ENCODE results near the gene HRNR.

Gene HRNR

DNA sequence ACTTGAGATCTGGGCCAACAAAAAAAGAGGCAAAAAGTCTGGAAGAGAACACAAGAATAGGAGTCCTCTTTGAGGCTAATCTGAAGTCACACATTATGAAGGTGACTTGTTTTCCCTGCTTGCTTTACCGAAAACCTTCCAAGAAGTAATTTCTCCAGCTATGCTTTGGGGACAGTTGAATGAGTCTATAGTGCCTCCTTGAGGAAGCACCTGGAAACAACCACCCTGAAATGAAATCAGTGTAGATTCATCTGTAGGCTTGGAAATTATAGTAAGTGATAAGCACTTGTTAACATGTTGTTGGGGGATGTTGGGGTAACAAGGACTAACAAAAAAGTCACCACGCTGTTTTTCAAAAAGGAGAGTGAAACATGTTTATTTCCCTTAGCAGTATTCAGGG is 41.6 kb downstream of the HRNR start:
- DNase-seq (ENCODE audit: extremely low spot score), result no peak
- POLR2A ChIA-PET, result no interaction called here
- CTCF ChIA-PET, result interaction anchor here (0.5 to 7.3 kb wide), 6 partner anchors 8 to 276 kb away, joined by 3 to 64 read pairs (median 4); no protein-coding TSS in a partner anchor
- TF ChIP-seq LEF1 (IDR thresholded peaks at IDR 0.05; ENCODE audit: borderline replicate concordance) (no peak), BHLHE40 (IDR thresholded peaks at IDR 0.05; ENCODE audit: borderline replicate concordance) (no peak), L3MBTL2 (conservative IDR thresholded peaks at IDR 0.05) (no peak), ZNF384 (IDR thresholded peaks at IDR 0.05) (no peak), TARDBP (IDR thresholded peaks at IDR 0.05) (no peak), FOXM1 (IDR thresholded peaks at IDR 0.05; ENCODE audit: borderline replicate concordance) (no peak), HDGF (IDR thresholded peaks at IDR 0.05; ENCODE audit: borderline replicate concordance) (no peak), FOXK2 (IDR thresholded peaks at IDR 0.05) (no peak), ARNT (IDR thresholded peaks at IDR 0.05) (no peak), CTBP1 (IDR thresholded peaks at IDR 0.05; ENCODE audit: borderline replicate concordance) (no peak), ELF4 (IDR thresholded peaks at IDR 0.05) (no peak), SP1 (IDR thresholded peaks at IDR 0.05) (no peak), NFRKB (IDR thresholded peaks at IDR 0.05) (no peak), FOXA1 (IDR thresholded peaks at IDR 0.05) (no peak), SUZ12 (IDR thresholded peaks at IDR 0.05) (no peak)
- TF ChIP-seq, protein P1, sequence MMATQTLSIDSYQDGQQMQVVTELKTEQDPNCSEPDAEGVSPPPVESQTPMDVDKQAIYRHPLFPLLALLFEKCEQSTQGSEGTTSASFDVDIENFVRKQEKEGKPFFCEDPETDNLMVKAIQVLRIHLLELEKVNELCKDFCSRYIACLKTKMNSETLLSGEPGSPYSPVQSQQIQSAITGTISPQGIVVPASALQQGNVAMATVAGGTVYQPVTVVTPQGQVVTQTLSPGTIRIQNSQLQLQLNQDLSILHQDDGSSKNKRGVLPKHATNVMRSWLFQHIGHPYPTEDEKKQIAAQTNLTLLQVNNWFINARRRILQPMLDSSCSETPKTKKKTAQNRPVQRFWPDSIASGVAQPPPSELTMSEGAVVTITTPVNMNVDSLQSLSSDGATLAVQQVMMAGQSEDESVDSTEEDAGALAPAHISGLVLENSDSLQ (IDR thresholded peaks at IDR 0.05), result no peak

DNA sequence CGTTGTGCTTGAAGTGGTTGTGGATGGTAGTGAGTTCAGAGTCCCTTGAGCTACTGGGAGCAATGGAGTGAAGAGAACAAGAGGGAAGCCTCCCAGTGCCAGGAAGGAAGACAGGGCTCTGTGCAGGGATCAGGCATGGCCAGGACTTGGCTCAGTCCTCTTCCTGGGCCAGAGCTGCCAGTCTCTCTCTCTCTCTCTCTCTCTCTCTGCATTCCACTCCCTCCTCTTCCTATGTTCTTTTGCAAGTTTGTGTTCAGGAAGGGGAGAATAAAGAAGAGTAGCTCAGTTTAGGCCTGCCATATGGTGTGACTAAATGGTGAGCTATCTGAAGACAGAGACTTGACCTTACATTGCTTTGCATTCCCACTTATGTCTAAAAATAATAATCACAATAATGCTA is 44.4 kb downstream of the HRNR start:
- ChIA-PET CTCF (interaction anchor here (1.3 to 1.7 kb wide), 2 partner anchors 126 to 279 kb away, joined by 4 to 5 read pairs; no protein-coding TSS in a partner anchor), POLR2A (no interaction called here)
- no peak for DNase-seq (ENCODE audit: extremely low spot score)
- TF ChIP-seq HDGF (IDR thresholded peaks at IDR 0.05; ENCODE audit: borderline replicate concordance), result no peak
- TF ChIP-seq ELF4 (IDR thresholded peaks at IDR 0.05), result no peak
- TF ChIP-seq FOXK2 (IDR thresholded peaks at IDR 0.05), result no peak
- no peak for TF ChIP-seq NFRKB (IDR thresholded peaks at IDR 0.05)
- no peak for TF ChIP-seq CTBP1 (IDR thresholded peaks at IDR 0.05; ENCODE audit: borderline replicate concordance)
- TF ChIP-seq BHLHE40 (IDR thresholded peaks at IDR 0.05; ENCODE audit: borderline replicate concordance), result no peak
- TF ChIP-seq FOXM1 (IDR thresholded peaks at IDR 0.05; ENCODE audit: borderline replicate concordance), result no peak
- no peak for TF ChIP-seq L3MBTL2 (conservative IDR thresholded peaks at IDR 0.05)
- no peak for TF ChIP-seq LEF1 (IDR thresholded peaks at IDR 0.05; ENCODE audit: borderline replicate concordance)
- TF ChIP-seq, protein P1 (IDR thresholded peaks at IDR 0.05), result no peak
- no peak for TF ChIP-seq SP1 (IDR thresholded peaks at IDR 0.05)
- no peak for TF ChIP-seq ZNF384 (IDR thresholded peaks at IDR 0.05)
- TF ChIP-seq TARDBP (IDR thresholded peaks at IDR 0.05), result no peak
- TF ChIP-seq FOXA1 (IDR thresholded peaks at IDR 0.05), result no peak
- no peak for TF ChIP-seq SUZ12 (IDR thresholded peaks at IDR 0.05)
- TF ChIP-seq ARNT (IDR thresholded peaks at IDR 0.05), result no peak

DNA sequence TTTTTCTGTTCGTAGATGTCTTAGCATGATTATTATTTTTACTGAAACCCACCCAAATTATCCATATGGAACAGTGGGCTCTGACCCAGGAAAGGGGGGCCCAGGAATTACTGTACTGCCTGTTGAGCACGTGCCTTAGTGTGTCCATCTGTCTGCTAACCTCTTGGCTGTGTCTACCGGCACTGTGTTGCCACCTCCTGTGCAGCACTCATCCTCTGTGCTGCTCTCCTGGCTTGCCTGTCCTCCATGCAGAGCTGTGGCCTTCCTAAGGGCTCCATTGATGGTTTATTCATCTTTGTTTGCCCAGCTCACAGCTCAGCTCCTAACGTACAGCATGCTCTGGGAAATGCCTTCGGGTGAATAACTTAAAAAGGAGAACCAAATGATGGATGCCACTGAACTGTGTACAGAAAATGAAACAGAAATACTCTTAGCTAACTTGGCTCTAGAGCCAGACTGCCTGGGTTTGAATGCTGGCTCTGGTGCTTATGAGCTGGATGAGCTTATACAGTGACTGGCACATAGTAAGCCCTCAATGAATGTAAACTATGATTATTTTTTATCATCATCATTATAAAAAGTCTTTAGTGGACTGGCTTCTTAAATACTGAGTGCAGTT is 53.6 kb downstream of the HRNR start:
- no peak for DNase-seq (ENCODE audit: extremely low spot score)
- TF ChIP-seq BHLHE40 (IDR thresholded peaks at IDR 0.05; ENCODE audit: borderline replicate concordance) (no peak), TARDBP (IDR thresholded peaks at IDR 0.05) (no peak)
- ChIA-PET POLR2A (no interaction called here), CTCF (interaction anchor here (0.5 to 0.6 kb wide), 2 partner anchors 9 to 533 kb away, joined by 3 read pairs; no protein-coding TSS in a partner anchor)

DNA sequence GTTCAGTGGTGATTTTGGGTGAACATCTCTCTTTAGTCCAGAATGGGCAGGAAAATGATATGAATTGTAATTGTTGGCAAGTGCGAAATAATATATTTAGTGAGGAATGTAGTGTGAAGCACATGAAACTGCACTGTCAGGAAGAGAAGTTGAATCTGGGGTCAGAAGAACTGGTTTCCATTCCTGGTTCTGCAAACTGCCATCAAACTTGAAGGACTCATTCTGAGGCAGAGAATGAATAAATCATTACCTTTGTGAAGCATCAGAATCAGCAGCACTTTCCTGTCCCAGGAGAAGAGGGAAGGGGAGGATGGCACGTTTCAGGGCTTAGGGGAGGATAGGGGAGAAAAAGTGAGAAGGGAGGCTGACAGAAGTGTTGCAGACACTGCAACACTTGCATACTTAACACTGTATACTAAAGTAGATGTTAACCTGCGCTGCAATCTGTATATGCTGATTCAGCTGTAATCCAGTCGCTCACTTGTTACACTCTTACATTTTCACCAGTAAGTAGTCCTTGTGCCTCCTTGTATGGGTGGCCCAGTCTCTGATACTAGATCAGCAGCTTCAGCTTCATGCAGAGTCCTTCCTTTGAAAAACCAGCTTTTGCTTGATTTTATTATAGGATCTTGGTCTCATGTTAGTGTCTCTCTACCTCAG is 54.5 kb downstream of the HRNR start:
- DNase-seq (ENCODE audit: extremely low spot score), result no peak
- TF ChIP-seq FOXM1 (IDR thresholded peaks at IDR 0.05; ENCODE audit: borderline replicate concordance), result no peak
- TF ChIP-seq CTBP1 (IDR thresholded peaks at IDR 0.05; ENCODE audit: borderline replicate concordance), result no peak
- no peak for TF ChIP-seq FOXK2 (IDR thresholded peaks at IDR 0.05)
- POLR2A ChIA-PET, result no interaction called here
- CTCF ChIA-PET, result interaction anchor here (0.5 to 0.6 kb wide), 2 partner anchors 8 to 533 kb away, joined by 3 read pairs; no protein-coding TSS in a partner anchor

DNA sequence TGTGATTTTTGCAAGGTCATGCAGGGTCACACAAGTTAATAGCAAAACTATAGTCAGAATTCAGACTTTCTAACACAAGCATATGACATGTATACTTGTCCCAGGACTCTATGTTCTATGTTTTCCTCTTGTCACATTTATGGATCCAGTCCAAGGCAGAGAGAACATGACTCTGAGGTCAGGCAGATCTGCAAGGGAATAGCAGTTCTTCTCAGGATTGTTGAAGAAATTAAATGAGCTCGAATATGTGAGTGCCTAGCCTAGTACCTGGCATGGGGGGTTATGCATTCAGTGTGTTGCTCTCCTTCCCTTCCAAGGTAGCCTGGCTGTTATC is 55.5 kb downstream of the HRNR start:
- no peak for TF ChIP-seq FOXK2 (IDR thresholded peaks at IDR 0.05)
- TF ChIP-seq ELF4 (IDR thresholded peaks at IDR 0.05), result no peak
- TF ChIP-seq ARNT (IDR thresholded peaks at IDR 0.05), result no peak
- TF ChIP-seq NFRKB (IDR thresholded peaks at IDR 0.05), result no peak
- no peak for TF ChIP-seq CTBP1 (IDR thresholded peaks at IDR 0.05; ENCODE audit: borderline replicate concordance)
- no peak for TF ChIP-seq LEF1 (IDR thresholded peaks at IDR 0.05; ENCODE audit: borderline replicate concordance)
- TF ChIP-seq ZNF384 (IDR thresholded peaks at IDR 0.05), result no peak
- TF ChIP-seq L3MBTL2 (conservative IDR thresholded peaks at IDR 0.05), result no peak
- no peak for TF ChIP-seq SUZ12 (IDR thresholded peaks at IDR 0.05)
- no peak for TF ChIP-seq TARDBP (IDR thresholded peaks at IDR 0.05)
- TF ChIP-seq HDGF (IDR thresholded peaks at IDR 0.05; ENCODE audit: borderline replicate concordance), result no peak
- no peak for TF ChIP-seq SP1 (IDR thresholded peaks at IDR 0.05)
- TF ChIP-seq, protein P1 (IDR thresholded peaks at IDR 0.05), result no peak
- TF ChIP-seq BHLHE40 (IDR thresholded peaks at IDR 0.05; ENCODE audit: borderline replicate concordance), result no peak
- TF ChIP-seq FOXM1 (IDR thresholded peaks at IDR 0.05; ENCODE audit: borderline replicate concordance), result no peak
- TF ChIP-seq FOXA1 (IDR thresholded peaks at IDR 0.05), result no peak
- POLR2A ChIA-PET, result no interaction called here
- DNase-seq (ENCODE audit: extremely low spot score), result no peak
- CTCF ChIA-PET, result no interaction called here

Data from HEK293T (cell line).